ENCODE data around the gene GOLGA1.
"Not testable (repeated sequence)": the region's sequence is repeated elsewhere in the genome, so short reads cannot be mapped to it uniquely, and the experiment has no call there.

Gene GOLGA1

DNA sequence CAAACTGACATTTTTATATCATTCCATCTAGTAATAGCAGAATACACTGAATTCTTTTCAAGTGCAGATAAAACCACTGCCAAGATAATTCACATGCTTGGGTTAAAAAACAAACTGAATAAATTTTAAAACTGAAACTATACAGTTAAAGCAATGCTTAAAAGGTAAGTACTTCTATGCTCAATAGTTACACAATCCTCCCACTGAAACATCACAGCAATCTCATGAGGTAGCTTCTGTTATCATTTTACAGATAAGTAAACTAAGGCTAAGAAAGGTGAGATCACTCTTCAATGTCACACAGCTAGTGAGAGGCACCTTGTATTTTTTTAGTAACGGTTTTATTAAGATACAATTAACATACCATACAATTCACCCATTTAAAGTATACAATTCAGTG, 13.4 kb upstream of the GOLGA1 start:
- H3K9me3 Mint-ChIP-seq = no peaks in the 10 kb centered on the region
- no peak for ATAC-seq (replicated peaks)
- no peak for DNase-seq
- H3K36me3 Mint-ChIP-seq = peaks cover 2 to 3% of the 10 kb centered on the region in 2 donors
- peaks cover 6 to 14% of the 10 kb centered on the region in 2 donors for H3K4me1 Mint-ChIP-seq
- H3K27ac Mint-ChIP-seq = no peak overlapping the region
- no peak overlapping the region for H3K4me3 Mint-ChIP-seq
- no peaks in the 10 kb centered on the region for H3K27me3 Mint-ChIP-seq

DNA sequence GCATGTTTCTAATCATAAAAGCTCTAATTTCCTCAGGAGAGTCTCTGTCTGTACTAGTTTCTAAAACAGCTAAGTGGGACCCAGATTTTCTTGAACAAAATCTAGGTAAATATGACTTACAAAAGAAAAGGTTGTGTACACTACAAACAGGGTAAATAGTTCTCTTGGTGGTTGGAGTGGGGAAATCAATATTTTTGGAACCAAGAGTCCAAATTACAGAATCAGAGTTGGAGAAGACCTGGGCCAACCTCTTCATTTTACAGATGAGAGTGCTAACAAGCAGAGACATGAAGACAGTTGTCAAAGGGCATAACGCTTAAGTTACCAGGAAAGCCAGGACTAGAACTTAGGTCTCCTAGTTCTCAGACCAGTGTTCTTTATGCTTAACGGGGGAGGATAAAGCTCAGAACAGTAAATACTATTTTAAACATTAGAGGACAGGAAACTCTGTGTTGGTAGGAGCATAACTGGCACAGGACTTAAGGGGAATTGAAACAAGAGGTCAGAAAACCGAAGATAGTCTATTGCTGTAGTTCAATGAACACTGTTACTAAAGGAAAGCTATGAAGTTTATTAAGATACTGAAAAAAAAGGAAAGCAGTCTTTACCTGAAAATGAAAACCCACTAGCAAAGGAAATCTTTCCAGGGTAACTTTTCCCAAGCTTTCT, 9.3 kb upstream of the GOLGA1 start:
- Mint-ChIP-seq H3K4me1 (peaks cover 6 to 14% of the 10 kb centered on the region in 2 donors), H3K9me3 (no peaks in the 10 kb centered on the region), H3K27me3 (no peaks in the 10 kb centered on the region), H3K36me3 (peaks cover 2 to 3% of the 10 kb centered on the region in 2 donors), H3K4me3 (peak overlapping the region; percentile 3 to 11), H3K27ac (peak overlapping the region; percentile 56)
- DNase-seq (no peak), ATAC-seq (replicated peaks) (peak; percentile 78 to 79)

DNA sequence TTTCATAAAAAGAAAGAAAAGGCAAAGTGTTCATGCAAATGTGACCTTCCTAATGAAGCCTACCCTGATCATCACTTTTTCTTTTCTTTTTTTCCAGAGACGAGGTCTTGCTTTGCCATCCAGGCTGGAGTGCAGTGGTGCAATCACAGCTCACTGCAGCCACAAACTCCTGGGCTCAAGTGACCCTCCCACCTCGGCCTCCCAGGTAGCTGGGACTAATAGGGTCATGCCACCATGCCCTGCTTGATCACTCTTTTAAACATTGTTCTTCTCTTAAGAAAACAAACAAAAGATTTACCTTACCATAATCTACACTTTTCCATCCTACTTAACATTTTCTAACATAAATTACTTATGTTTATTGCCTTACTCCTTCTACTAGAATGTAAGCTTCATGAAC, 8.5 kb upstream of the GOLGA1 start:
- Mint-ChIP-seq H3K36me3 (peaks cover 0 to 3% of the 10 kb centered on the region in 2 donors), H3K27me3 (no peaks in the 10 kb centered on the region), H3K4me1 (peaks cover 6 to 14% of the 10 kb centered on the region in 2 donors), H3K9me3 (no peaks in the 10 kb centered on the region), H3K27ac (no peak overlapping the region), H3K4me3 (no peak overlapping the region)
- DNase-seq = no peak
- ATAC-seq (replicated peaks) = no peak

DNA sequence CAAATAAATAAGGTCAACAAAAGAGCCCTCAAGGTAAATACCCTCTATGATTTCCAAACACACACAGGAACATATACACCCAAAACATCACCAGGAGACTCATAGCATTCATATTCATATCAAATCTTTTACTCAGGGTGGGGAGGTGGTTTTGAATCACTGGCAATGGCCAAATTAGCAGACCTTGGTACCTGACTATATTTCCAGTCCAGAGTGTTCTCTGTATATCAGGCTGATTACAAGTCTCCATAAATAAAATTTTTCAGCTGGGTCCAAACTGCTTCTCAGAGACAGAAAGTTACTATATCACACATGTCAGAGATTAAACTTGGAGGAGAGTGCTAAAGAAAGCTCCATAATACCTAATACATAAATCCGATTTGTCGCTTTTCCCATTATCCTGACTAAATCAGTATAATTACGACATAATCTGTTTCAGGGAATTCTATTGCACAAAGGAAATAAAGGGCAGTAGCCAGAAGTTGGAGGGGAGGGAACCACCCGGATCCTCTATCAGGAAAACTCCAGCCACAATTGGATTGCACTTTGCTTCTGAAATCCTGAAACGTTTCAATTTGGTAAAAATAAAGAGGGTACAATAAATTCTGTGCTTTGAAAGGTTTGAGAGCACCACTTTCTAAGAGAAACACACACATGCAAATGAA, 7.0 kb upstream of the GOLGA1 start:
- no peak for DNase-seq
- ATAC-seq (replicated peaks) = no peak
- Mint-ChIP-seq H3K27ac (no peak overlapping the region), H3K9me3 (no peaks in the 10 kb centered on the region), H3K36me3 (peaks cover 0 to 3% of the 10 kb centered on the region in 2 donors), H3K4me1 (peaks cover 6 to 16% of the 10 kb centered on the region in 2 donors), H3K4me3 (no peak overlapping the region), H3K27me3 (no peaks in the 10 kb centered on the region)

DNA sequence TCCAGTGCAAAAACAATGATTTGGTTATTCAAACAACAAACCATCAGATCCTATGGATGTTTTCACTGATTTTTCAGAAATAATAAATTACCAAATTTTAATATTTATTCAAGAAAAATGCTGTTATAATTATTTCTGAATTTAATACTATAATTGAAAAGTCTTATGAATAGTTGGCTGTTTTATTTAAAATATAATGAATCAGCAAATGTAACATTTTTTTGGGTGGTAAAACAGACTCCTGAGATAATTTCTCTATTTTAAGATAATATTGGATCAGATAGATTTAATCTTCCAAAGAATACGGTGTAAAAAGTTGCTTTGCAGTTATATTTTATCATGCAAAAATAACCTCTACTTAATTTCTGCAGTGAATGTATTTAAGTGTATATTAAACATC, 5.3 kb upstream of the GOLGA1 start:
- ATAC-seq (replicated peaks) (no peak), DNase-seq (no peak)
- no peaks in the 10 kb centered on the region for H3K36me3 Mint-ChIP-seq
- H3K4me3 Mint-ChIP-seq = no peak overlapping the region
- no peak overlapping the region for H3K27ac Mint-ChIP-seq
- H3K9me3 Mint-ChIP-seq = no peaks in the 10 kb centered on the region
- peaks cover 11 to 30% of the 10 kb centered on the region in 2 donors for H3K4me1 Mint-ChIP-seq
- no peaks in the 10 kb centered on the region for H3K27me3 Mint-ChIP-seq

DNA sequence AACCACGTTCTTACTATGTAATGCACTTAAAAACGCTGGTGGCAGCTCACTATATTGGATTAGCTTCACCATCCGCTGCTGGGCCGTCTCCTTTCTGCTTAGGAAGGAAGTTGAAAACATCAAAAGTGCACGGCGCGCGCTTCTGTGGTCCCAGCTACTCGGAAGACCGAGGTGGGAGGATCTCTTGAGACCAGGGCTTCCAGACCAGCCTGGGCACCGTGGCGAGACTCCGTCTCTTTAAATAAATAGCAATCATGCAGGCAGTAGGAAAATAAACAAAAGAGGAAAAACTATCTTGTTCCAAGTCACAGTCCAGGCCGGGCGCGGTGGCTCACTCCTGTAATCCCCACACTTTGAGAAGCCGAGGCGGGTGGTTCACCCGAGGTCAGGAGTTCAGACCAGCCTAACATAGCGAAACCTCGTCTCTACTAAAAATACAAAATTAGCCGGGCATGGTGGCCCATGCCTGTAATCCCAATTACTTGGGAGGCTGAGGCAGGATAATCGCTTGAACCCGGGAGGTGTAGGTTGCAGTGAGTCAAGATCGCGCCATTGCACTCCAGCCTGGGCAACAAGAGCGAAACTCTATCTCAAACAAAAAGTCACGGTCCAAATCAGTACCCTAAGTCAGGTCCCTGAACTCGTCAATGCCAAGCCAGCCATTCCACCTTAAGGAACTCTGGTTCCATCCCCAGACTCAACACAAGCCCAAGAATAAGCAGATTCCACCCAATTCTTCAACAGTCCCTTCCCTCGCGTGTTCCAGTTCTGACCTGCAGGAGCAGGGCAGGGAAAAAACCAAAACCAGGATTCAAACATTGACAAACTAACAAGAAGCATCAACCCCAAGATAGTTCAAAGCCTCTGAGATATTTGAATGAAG, 1.0 kb upstream of the GOLGA1 start:
- DNase-seq (peak; percentile 48), ATAC-seq (replicated peaks) (peak; percentile 59 to 65)
- Mint-ChIP-seq H3K4me3 (peak overlapping the region; percentile 88 to 89), H3K4me1 (peaks cover 10 to 32% of the 10 kb centered on the region in 2 donors), H3K27ac (peak overlapping the region; percentile 99), H3K9me3 (no peaks in the 10 kb centered on the region), H3K27me3 (no peaks in the 10 kb centered on the region), H3K36me3 (peaks cover 0 to 3% of the 10 kb centered on the region in 2 donors)

DNA sequence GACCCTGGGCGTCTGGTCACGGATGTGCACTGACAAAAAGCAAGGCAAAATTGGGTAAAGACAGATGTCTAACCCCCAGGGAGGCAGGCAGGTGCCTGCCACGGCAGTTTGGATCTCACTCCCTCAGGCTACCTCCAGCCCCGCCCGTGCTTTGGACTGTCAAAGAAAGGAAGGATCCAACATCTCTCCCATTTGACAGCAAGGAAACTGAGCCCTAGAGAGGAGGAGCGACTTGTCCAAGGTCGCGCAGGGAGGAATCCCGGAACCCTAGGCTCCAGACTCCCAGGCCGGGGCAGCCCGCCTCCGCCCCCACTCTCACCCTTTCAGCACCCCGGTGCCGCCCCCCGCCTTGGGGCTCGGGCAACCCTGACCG, 376 bp downstream of the GOLGA1 start:
- ATAC-seq (replicated peaks) = peak; percentile 42 to 45
- H3K27me3 Mint-ChIP-seq = no peaks in the 10 kb centered on the region
- peaks cover 12 to 39% of the 10 kb centered on the region in 2 donors for H3K4me1 Mint-ChIP-seq
- H3K27ac Mint-ChIP-seq = peak overlapping the region; percentile 99
- peaks cover 8 to 10% of the 10 kb centered on the region in 2 donors for H3K36me3 Mint-ChIP-seq
- H3K4me3 Mint-ChIP-seq = peak overlapping the region; percentile 88 to 89
- no peak for DNase-seq
- no peaks in the 10 kb centered on the region for H3K9me3 Mint-ChIP-seq

DNA sequence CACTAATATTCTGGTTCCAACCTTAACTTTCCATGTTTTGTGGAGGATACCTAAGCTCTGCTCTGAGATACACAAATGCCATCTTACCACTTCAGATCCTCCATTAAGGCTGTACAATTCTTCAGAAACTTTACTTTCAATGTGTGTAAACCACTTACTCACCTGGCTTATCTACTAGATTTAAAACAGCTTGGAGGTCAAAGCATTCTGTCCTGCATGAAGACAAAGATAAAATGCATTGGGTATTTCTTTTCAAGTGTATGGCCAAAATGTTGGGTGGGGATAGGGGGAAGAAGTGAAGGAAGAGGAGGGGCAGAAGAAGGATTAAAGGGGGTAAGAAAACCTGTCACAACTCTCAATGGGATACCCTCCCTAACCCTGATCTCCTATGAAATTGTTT, 939 bp downstream of the GOLGA1 start:
- Mint-ChIP-seq H3K36me3 (peaks cover 9 to 11% of the 10 kb centered on the region in 2 donors), H3K27ac (peak overlapping the region; percentile 99), H3K27me3 (no peaks in the 10 kb centered on the region), H3K4me1 (peaks cover 12 to 42% of the 10 kb centered on the region in 2 donors), H3K4me3 (peak overlapping the region; percentile 88 to 89), H3K9me3 (no peaks in the 10 kb centered on the region)
- DNase-seq (no peak), ATAC-seq (replicated peaks) (no peak)

DNA sequence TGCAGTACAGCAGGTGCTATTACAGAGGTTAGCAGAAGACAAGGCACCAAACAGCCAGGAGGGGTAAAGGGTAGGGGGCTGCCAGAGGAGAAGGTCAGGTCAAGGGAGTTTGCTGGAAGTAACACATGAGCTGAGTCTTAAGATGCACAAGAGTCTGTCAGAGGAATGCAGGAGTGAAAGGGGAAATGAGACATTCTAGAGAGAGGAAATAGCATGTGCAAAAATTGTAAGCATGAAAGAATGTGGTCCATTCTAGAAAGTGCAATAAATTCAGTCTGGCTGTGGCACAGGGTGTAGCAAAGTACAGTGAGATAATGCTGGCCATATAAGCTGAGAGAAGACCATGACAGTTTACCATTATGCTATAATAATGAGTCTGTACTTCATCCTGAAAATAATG, 6.6 kb downstream of the GOLGA1 start:
- H3K36me3 Mint-ChIP-seq = peaks cover 24 to 30% of the 10 kb centered on the region in 2 donors
- DNase-seq = no peak
- H3K27ac Mint-ChIP-seq = peak overlapping the region; percentile 3
- peak; percentile 98 to 99 for ATAC-seq (replicated peaks)
- H3K4me3 Mint-ChIP-seq = peak overlapping the region; percentile 3 to 31
- peaks cover 13 to 34% of the 10 kb centered on the region in 2 donors for H3K4me1 Mint-ChIP-seq
- H3K27me3 Mint-ChIP-seq = no peaks in the 10 kb centered on the region
- H3K9me3 Mint-ChIP-seq = no peaks in the 10 kb centered on the region

DNA sequence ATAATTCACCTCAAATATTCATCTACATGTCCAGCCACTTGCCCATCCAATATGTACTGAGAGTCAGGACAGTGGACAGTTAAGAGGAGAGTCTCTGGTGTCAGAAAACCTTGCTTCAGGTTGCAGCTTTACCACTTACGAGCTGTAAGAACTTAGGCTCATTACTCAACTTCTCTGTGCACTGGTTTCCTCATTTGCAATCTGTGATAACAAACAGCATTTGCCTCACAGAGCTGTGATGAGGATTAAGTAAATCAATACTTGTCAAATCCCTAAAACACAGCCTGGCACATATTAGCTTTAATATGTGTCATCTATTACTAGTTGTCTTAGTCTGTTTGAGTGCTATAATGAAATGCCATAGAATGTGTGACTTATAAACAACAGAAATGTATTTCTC, 8.6 kb downstream of the GOLGA1 start:
- Mint-ChIP-seq H3K36me3 (peaks cover 32 to 38% of the 10 kb centered on the region in 2 donors), H3K27ac (no peak overlapping the region)
- DNase-seq = no peak

DNA sequence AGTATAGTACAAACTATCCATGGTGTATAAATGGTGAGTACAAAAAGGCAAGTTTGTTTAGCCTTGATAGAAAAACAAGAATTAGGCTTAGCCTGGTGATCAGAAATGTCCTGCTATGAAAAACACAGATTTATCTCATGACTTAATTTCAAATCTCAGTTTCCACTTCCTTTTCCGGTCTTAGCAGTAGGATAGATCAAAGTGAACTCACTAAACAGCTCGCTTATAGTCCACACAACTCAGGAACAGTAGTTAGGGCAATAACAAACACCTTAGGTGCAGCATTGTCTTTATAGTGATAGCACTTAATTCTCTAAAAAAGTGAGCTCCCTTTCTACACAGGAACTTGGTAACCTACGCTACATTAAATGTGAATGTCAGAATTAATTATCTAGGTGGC, 11.4 kb downstream of the GOLGA1 start:
- ATAC-seq (replicated peaks) (no peak), DNase-seq (no peak)
- Mint-ChIP-seq H3K9me3 (no peaks in the 10 kb centered on the region), H3K27me3 (no peaks in the 10 kb centered on the region), H3K4me3 (no peak overlapping the region), H3K27ac (no peak overlapping the region), H3K4me1 (peaks cover 9 to 16% of the 10 kb centered on the region in 2 donors), H3K36me3 (peaks cover 27 to 35% of the 10 kb centered on the region in 2 donors)

More for the DNA sequence above, 8.6 kb downstream of the GOLGA1 start:
- H3K9me3 Mint-ChIP-seq = no peaks in the 10 kb centered on the region
- H3K27me3 Mint-ChIP-seq = no peaks in the 10 kb centered on the region
- no peak for ATAC-seq (replicated peaks)
- H3K4me1 Mint-ChIP-seq = peaks cover 13 to 31% of the 10 kb centered on the region in 2 donors
- no peak overlapping the region for H3K4me3 Mint-ChIP-seq

DNA sequence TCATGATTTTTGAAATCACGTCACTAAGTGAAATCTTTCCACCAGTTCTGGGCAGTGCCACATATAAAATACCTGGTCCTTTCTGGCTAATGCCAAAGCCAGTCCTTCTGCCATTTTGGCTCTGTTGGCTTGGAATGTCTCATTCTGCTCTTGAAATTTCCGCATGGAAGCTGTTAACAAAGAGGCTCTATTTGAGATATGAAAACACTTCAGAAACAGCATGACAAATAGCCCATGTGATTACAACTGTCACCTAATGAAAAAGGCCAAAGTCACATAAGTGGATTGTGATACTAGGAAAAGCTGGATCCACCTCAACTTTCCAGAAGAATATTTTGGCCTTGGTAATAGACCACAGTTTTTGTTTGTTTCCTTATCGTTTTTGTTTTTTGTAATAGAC, 12.8 kb downstream of the GOLGA1 start:
- ATAC-seq (replicated peaks) (no peak), DNase-seq (no peak)
- Mint-ChIP-seq H3K4me3 (no peak overlapping the region), H3K4me1 (peaks cover 0 to 7% of the 10 kb centered on the region in 2 donors), H3K9me3 (no peaks in the 10 kb centered on the region), H3K27ac (no peak overlapping the region), H3K36me3 (peaks cover 18 to 24% of the 10 kb centered on the region in 2 donors), H3K27me3 (no peaks in the 10 kb centered on the region)

DNA sequence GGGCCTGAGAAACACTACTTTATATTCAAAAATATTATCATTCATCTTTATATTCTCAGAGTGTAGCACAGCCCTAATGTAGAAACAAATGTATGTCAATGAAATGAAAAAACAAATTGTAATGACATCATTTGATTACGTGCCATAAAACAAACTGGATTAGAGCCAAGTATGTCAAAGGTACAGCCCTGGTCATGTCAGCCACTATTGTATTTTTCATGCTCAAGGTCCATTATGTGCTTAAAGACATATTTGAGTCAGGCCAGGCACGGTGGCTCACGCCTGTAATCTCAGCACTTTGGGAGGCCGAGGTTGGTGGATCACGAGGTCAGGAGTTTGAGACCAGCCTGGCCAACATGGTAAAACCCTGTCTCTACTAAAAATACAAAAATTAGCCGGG, 20.5 kb downstream of the GOLGA1 start:
- H3K27ac Mint-ChIP-seq; DNase-seq; H3K9me3 Mint-ChIP-seq; H3K27me3 Mint-ChIP-seq; H3K4me1 Mint-ChIP-seq; ATAC-seq (replicated peaks); H3K4me3 Mint-ChIP-seq: not testable (repeated sequence)
- H3K36me3 Mint-ChIP-seq = peaks cover 12 to 29% of the 10 kb centered on the region in 2 donors

DNA sequence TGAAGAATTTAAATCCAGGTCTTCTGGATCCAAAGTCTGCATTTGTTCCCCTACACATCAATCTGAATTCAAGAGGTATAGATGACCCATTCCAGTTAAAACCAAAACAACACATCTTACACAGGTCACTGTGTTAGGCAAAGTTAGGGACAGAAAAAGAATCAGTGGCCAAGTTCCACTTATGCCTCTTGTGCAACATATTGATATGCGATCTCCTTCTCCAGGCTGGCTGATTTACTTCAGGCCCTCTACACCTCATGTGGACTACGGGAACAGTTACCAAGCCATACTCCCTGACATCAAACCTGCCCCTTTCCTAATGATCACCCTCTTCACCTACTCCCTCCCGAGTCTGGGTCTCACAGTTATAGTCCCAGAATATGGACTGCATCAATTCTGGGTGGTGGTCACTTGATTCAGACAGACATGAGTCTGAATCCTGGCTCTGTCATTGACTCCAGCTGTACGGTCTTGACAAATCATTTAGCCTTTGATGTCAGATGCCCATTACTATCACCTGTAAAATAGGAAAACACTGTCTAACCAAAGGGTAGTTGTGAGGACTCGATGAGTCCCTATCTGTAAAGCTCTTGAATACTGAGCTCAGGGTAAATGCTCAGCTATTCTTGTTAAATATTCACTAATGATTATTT, 26.0 kb downstream of the GOLGA1 start:
- ATAC-seq (replicated peaks) = no peak
- no peak overlapping the region for H3K4me3 Mint-ChIP-seq
- peaks cover 28 to 52% of the 10 kb centered on the region in 2 donors for H3K36me3 Mint-ChIP-seq
- H3K27ac Mint-ChIP-seq = no peak overlapping the region
- no peaks in the 10 kb centered on the region for H3K4me1 Mint-ChIP-seq
- DNase-seq = no peak
- no peaks in the 10 kb centered on the region for H3K9me3 Mint-ChIP-seq
- H3K27me3 Mint-ChIP-seq = no peaks in the 10 kb centered on the region
